ENCODE measurements around the gene C5orf24. TPM values are rescaled to one million over a fixed set of nuclear protein-coding genes. Genes with fewer than 3 reads are reported as not detected.
"Not testable (repeated sequence)": the region's sequence is repeated elsewhere in the genome, so short reads cannot be mapped to it uniquely, and the experiment has no call there.

C5orf24 gene
- total and polyA plus RNA-seq, 4 donors = 14.5 to 48.9 (median 23.4) TPM

DNA sequence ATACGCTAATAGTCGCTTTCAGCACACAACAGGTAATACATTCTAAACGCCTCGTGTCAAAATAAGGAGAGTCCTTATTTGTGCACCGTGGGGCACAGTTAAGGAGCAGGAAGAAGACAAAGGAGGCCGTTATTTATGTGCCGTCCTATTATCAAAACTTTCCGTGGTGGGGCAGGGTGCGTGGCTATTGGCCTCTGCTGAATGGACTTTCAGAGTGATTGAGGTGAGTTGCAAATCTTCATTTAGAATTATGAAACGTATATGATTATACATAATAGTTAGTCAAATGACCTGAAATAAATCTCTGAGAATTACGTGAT, 833 bp downstream of the C5orf24 start:
- TF ChIP-seq, protein P1, sequence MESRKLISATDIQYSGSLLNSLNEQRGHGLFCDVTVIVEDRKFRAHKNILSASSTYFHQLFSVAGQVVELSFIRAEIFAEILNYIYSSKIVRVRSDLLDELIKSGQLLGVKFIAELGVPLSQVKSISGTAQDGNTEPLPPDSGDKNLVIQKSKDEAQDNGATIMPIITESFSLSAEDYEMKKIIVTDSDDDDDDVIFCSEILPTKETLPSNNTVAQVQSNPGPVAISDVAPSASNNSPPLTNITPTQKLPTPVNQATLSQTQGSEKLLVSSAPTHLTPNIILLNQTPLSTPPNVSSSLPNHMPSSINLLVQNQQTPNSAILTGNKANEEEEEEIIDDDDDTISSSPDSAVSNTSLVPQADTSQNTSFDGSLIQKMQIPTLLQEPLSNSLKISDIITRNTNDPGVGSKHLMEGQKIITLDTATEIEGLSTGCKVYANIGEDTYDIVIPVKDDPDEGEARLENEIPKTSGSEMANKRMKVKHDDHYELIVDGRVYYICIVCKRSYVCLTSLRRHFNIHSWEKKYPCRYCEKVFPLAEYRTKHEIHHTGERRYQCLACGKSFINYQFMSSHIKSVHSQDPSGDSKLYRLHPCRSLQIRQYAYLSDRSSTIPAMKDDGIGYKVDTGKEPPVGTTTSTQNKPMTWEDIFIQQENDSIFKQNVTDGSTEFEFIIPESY (IDR thresholded peaks at IDR 0.05) = peak; percentile 19
- TF ChIP-seq, protein P2, sequence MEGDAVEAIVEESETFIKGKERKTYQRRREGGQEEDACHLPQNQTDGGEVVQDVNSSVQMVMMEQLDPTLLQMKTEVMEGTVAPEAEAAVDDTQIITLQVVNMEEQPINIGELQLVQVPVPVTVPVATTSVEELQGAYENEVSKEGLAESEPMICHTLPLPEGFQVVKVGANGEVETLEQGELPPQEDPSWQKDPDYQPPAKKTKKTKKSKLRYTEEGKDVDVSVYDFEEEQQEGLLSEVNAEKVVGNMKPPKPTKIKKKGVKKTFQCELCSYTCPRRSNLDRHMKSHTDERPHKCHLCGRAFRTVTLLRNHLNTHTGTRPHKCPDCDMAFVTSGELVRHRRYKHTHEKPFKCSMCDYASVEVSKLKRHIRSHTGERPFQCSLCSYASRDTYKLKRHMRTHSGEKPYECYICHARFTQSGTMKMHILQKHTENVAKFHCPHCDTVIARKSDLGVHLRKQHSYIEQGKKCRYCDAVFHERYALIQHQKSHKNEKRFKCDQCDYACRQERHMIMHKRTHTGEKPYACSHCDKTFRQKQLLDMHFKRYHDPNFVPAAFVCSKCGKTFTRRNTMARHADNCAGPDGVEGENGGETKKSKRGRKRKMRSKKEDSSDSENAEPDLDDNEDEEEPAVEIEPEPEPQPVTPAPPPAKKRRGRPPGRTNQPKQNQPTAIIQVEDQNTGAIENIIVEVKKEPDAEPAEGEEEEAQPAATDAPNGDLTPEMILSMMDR (IDR thresholded peaks at IDR 0.05; ENCODE audit: low read depth, low read length, missing input control) = no peak
- peak overlapping the region; percentile 48 to 99 for H3K9ac ChIP-seq (ENCODE audit: low read depth in 1 of 2, low read length in 2 of 2)
- H3K27me3 ChIP-seq (ENCODE audit: control insufficient read depth in 4 of 4, insufficient read depth in 4 of 4, low read length in 3 of 4) = no peaks in the 10 kb centered on the region
- WGBS = under 1% methylated on average over 11 of the region's 11 CpGs
- DNase-seq (ENCODE audit: low spot score) = peak; percentile 39
- H3K4me3 ChIP-seq (ENCODE audit: low read depth in 1 of 3, low read length in 3 of 3) = peak overlapping the region; percentile 64 to 96 (median 94)
- no peaks in the 10 kb centered on the region for H3K9me3 ChIP-seq (ENCODE audit: control insufficient read depth in 4 of 4, low read length in 3 of 4)
- H3K36me3 ChIP-seq (ENCODE audit: control insufficient read depth in 4 of 4, insufficient read depth in 3 of 4, low read depth in 1 of 4, low read length in 3 of 4) = no peaks in the 10 kb centered on the region
- peaks cover 6 to 35% (median 21%) of the 10 kb centered on the region in 4 donors for H3K4me1 ChIP-seq (ENCODE audit: control insufficient read depth in 4 of 4, insufficient read depth in 4 of 4, low read length in 3 of 4)
- peak overlapping the region; percentile 93 to 96 for H3K27ac ChIP-seq (ENCODE audit: low read depth in 1 of 2, low read length in 2 of 2)

DNA sequence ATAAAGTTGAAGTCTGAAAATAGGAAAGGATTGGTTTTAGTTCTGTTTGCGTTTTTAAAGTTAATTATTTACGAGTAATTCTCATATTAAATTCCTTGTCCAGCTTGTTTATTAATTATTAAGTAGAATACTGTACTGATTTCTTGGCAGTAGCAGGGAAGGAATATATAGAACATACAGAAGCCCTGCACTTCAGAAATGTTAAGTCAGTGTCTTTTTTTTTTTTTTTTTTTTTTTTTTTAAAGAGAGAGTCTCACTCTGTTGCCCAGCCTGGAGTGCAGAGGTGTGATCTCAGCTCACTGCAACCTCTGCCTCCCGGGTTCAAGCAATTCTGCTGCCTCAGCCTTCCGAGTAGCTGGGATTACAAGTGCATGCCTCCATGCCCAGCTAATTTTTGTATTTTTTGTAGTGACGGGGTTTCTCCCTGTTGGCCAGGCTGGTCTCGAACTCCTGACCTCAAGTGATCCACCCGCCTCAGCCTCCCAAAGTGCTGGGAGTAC, 3.7 kb downstream of the C5orf24 start:
- not testable (repeated sequence) for H3K9ac ChIP-seq (ENCODE audit: low read depth in 1 of 2, low read length in 2 of 2); H3K9me3 ChIP-seq (ENCODE audit: control insufficient read depth in 4 of 4, low read length in 3 of 4); H3K36me3 ChIP-seq (ENCODE audit: control insufficient read depth in 4 of 4, insufficient read depth in 3 of 4, low read depth in 1 of 4, low read length in 3 of 4); H3K27ac ChIP-seq (ENCODE audit: low read depth in 1 of 2, low read length in 2 of 2); DNase-seq (ENCODE audit: low spot score); H3K4me3 ChIP-seq (ENCODE audit: low read depth in 1 of 3, low read length in 3 of 3); H3K27me3 ChIP-seq (ENCODE audit: control insufficient read depth in 4 of 4, insufficient read depth in 4 of 4, low read length in 3 of 4)
- 70% methylated on average over 7 of the region's 7 CpGs for WGBS
- H3K4me1 ChIP-seq (ENCODE audit: control insufficient read depth in 4 of 4, insufficient read depth in 4 of 4, low read length in 3 of 4) = peaks cover 6 to 36% (median 21%) of the 10 kb centered on the region in 4 donors

DNA sequence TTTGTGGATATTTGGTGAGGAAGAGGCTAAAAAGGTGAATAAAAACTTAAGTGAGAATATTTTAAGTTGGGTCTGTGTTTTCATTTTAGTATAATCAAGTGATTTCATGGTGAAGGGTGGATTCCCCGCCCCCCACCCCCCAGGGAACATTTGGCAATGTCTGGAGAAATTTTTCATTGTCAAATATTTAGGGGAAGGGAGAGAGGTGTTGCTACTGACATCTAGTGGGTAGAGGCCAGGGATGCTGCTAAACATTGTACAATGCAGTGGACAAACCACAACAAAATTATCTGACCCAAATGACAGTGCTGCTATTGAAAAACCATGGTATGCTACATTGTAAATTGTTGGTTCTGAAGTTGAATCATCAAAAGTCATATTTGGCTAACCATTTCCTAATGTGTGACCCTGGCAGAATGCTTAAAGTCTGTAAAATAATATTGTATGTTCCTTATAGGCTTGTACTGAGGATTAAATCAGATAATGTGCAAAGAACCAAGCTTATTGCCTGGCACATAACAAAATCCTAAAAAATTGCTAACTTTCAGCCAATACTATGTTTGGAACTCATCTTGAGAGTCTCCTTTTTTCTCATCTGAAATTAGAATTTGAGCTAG, 5.6 kb downstream of the C5orf24 start:
- whole genome bisulfite sequencing = 25% methylated on average over 1 of the region's 1 CpG
- Histone ChIP-seq H3K36me3 (ENCODE audit: control insufficient read depth in 4 of 4, insufficient read depth in 3 of 4, low read depth in 1 of 4, low read length in 3 of 4) (peaks cover 3 to 15% (median 8%) of the 10 kb centered on the region in 4 donors), H3K27ac (ENCODE audit: low read depth in 1 of 2, low read length in 2 of 2) (peak overlapping the region in 1 of 2 donors; percentile 35), H3K9ac (ENCODE audit: low read depth in 1 of 2, low read length in 2 of 2) (no peak overlapping the region), H3K4me3 (ENCODE audit: low read depth in 1 of 3, low read length in 3 of 3) (no peak overlapping the region), H3K9me3 (ENCODE audit: control insufficient read depth in 4 of 4, low read length in 3 of 4) (no peaks in the 10 kb centered on the region), H3K4me1 (ENCODE audit: control insufficient read depth in 4 of 4, insufficient read depth in 4 of 4, low read length in 3 of 4) (peaks cover 6 to 29% (median 18%) of the 10 kb centered on the region in 4 donors), H3K27me3 (ENCODE audit: control insufficient read depth in 4 of 4, insufficient read depth in 4 of 4, low read length in 3 of 4) (no peaks in the 10 kb centered on the region)
- no peak for DNase-seq (ENCODE audit: low spot score)
- peak in 1 of 2 donors; percentile 34 for TF ChIP-seq HNF4A (conservative IDR thresholded peaks at IDR 0.05)
- peak; percentile 84 to 90 for TF ChIP-seq RAD21 (IDR thresholded peaks at IDR 0.05)
- no peak for TF ChIP-seq TAF1 (conservative IDR thresholded peaks at IDR 0.05)
- TF ChIP-seq, protein P2 (IDR thresholded peaks at IDR 0.05; ENCODE audit: low read depth, low read length, missing input control) = peak; percentile 74

DNA sequence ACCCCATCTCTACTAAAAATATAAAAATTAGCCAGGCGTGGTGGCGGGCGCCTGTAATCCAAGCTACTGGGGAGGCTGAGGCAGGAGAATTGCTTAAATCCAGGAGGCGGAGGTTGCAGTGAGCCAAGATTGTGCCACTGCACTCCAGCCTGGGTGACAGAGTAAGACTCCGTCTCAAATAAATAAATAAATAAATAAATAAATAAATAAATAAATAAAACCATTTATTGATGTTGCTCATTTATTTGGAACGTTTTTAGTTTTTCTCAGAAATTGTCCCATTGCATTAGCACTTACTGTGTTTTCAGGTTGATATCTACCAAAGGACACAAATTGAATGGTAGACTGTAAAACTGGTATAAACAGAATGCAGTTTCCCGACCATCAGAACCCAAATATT, 10.7 kb downstream of the C5orf24 start:
- H3K36me3 ChIP-seq (ENCODE audit: control insufficient read depth in 4 of 4, insufficient read depth in 3 of 4, low read depth in 1 of 4, low read length in 3 of 4) = peaks cover 5 to 33% (median 26%) of the 10 kb centered on the region in 4 donors
- WGBS = 86% methylated on average over 7 of the region's 7 CpGs
- H3K27ac ChIP-seq (ENCODE audit: low read depth in 1 of 2, low read length in 2 of 2) = not testable (repeated sequence)

More for the DNA sequence above, 10.7 kb downstream of the C5orf24 start:
- not testable (repeated sequence) for H3K4me1 ChIP-seq (ENCODE audit: control insufficient read depth in 4 of 4, insufficient read depth in 4 of 4, low read length in 3 of 4); H3K27me3 ChIP-seq (ENCODE audit: control insufficient read depth in 4 of 4, insufficient read depth in 4 of 4, low read length in 3 of 4); H3K9me3 ChIP-seq (ENCODE audit: control insufficient read depth in 4 of 4, low read length in 3 of 4); DNase-seq (ENCODE audit: low spot score); H3K9ac ChIP-seq (ENCODE audit: low read depth in 1 of 2, low read length in 2 of 2); H3K4me3 ChIP-seq (ENCODE audit: low read depth in 1 of 3, low read length in 3 of 3)

Data from liver (tissue), 9 donors.